ENCODE measurements around the gene PARP14. TPM values are rescaled to one million over a fixed set of nuclear protein-coding genes. Genes with fewer than 3 reads are reported as not detected.

The PARP14 gene
- total and polyA plus RNA-seq, 10 of the 15 experiments (the other 5 are each of a cell fraction or from before 2014, with no cell fraction given), result 21.6 to 189 (median 92.7) TPM

DNA sequence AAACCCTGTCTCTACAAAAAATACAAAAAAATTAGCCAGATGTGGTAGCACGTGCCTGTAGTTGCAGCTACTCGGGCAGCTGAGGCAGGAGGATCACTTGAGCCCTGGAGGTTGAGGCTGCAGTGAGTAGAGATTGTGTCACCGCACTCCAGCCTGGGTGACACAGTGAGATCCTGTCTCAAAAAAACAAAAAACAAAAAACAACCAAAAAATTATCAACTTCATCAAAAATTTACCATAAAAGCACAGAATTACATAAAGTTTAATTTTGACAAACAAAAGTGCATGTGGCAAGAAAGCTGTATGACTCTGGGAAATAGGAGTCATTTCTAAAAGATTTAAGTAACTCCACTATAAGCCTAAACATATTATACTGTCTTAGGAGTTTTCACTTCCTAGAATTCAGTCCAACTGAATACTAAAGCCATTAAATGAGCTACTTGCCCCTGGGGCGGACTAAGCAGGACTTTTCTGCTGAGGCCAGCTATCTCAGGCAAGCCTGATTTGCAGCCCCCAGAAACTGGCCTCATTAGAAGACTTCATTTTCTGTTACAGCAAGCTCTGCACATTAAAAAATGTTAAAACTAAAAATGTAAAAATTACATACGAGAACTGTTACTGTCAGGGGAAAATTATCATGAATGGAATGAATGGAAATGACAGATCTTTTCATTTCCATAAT, 90.0 kb downstream of the PARP14 start:
- H3K36me3 ChIP-seq (ENCODE audit: control insufficient read depth in 2 of 2, insufficient read depth in 2 of 2, low read length in 1 of 2), result no peaks in the 10 kb centered on the region
- DNase-seq (ENCODE audit: low read depth, low spot score) (no peak), FAIRE-seq (no peak), ATAC-seq (no peak)
- ChIA-PET SMC1A (ENCODE audit: uncharacterized antibody, unreplicated experiment) (no interaction called here), CTCF (interaction anchor here (4.0 kb wide), 2 partner anchors 12 to 16 kb away, joined by 21 to 23 read pairs; no protein-coding TSS in a partner anchor), POLR2A (interaction anchor here (1.4 kb wide), 1 partner anchor 14 kb away, joined by 4 read pairs; no protein-coding TSS in a partner anchor), RAD21 (ENCODE audit: unreplicated experiment) (no interaction called here)
- no peak overlapping the region for H2AFZ ChIP-seq (ENCODE audit: control insufficient read depth, low read depth, low read length)
- WGBS (ENCODE audit: insufficient coverage, insufficient replicate concordance, low lambda C conversion rate, missing lambda C conversion rate), result 94% methylated on average over 5 of the region's 5 CpGs
- H3K79me2 ChIP-seq (ENCODE audit: control insufficient read depth, insufficient read depth, low read length), result no peaks in the 10 kb centered on the region
- in situ Hi-C loops (cut with MboI), result no loop called here
- TF ChIP-seq HDAC6 (IDR thresholded peaks at IDR 0.05; ENCODE audit: unreplicated experiment), result no peak
- TF ChIP-seq, protein P1, sequence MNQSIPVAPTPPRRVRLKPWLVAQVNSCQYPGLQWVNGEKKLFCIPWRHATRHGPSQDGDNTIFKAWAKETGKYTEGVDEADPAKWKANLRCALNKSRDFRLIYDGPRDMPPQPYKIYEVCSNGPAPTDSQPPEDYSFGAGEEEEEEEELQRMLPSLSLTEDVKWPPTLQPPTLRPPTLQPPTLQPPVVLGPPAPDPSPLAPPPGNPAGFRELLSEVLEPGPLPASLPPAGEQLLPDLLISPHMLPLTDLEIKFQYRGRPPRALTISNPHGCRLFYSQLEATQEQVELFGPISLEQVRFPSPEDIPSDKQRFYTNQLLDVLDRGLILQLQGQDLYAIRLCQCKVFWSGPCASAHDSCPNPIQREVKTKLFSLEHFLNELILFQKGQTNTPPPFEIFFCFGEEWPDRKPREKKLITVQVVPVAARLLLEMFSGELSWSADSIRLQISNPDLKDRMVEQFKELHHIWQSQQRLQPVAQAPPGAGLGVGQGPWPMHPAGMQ (IDR thresholded peaks at IDR 0.05; ENCODE audit: borderline replicate concordance), result no peak
- TF ChIP-seq, protein P2, sequence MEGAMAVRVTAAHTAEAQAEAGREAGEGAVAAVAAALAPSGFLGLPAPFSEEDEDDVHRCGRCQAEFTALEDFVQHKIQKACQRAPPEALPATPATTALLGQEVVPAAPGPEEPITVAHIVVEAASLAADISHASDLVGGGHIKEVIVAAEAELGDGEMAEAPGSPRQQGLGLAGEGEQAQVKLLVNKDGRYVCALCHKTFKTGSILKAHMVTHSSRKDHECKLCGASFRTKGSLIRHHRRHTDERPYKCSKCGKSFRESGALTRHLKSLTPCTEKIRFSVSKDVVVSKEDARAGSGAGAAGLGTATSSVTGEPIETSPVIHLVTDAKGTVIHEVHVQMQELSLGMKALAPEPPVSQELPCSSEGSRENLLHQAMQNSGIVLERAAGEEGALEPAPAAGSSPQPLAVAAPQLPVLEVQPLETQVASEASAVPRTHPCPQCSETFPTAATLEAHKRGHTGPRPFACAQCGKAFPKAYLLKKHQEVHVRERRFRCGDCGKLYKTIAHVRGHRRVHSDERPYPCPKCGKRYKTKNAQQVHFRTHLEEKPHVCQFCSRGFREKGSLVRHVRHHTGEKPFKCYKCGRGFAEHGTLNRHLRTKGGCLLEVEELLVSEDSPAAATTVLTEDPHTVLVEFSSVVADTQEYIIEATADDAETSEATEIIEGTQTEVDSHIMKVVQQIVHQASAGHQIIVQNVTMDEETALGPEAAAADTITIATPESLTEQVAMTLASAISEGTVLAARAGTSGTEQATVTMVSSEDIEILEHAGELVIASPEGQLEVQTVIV (IDR thresholded peaks at IDR 0.05; ENCODE audit: borderline replicate concordance, partially characterized antibody), result no peak
- no peak for TF ChIP-seq MTA3 (IDR thresholded peaks at IDR 0.05; ENCODE audit: borderline replicate concordance, low read length)
- TF ChIP-seq RFX5 (IDR thresholded peaks at IDR 0.05; ENCODE audit: low read depth, low read length), result no peak
- TF ChIP-seq ATF7 (IDR thresholded peaks at IDR 0.05; ENCODE audit: low read depth), result no peak
- no peak for TF ChIP-seq TARDBP (IDR thresholded peaks at IDR 0.05; ENCODE audit: borderline replicate concordance)
- H3K4me2 ChIP-seq (ENCODE audit: control insufficient read depth, insufficient read depth), result no peak overlapping the region
- no peak overlapping the region for H3K27ac ChIP-seq (ENCODE audit: control insufficient read depth, insufficient read depth)
- intact Hi-C loops (cut with micrococcal nuclease; ENCODE audit: unreplicated experiment), result no loop called here
- H3K9ac ChIP-seq (ENCODE audit: control insufficient read depth, insufficient read depth, low read length), result no peak overlapping the region
- no TSS peak for BruUV-seq (replicated peaks)
- no peaks in the 10 kb centered on the region for H4K20me1 ChIP-seq (ENCODE audit: control insufficient read depth, insufficient read depth)
- peaks cover 13% of the 10 kb centered on the region for H3K4me1 ChIP-seq (ENCODE audit: control insufficient read depth, insufficient read depth, low read length)
- no peak overlapping the region for H3K4me3 ChIP-seq
- no peaks in the 10 kb centered on the region for H3K9me3 ChIP-seq (replicated peaks; ENCODE audit: control insufficient read depth, insufficient read depth, low read length)
- no peaks in the 10 kb centered on the region for H3K27me3 ChIP-seq (replicated peaks in 1 of 2; ENCODE audit: control insufficient read depth in 2 of 2, insufficient read depth in 2 of 2, low read length in 1 of 2)

Data from GM12878 (cell line).